Hepatocyte (in vitro differentiated cells): Measurements from ENCODE around the gene RNF13. TPM values are rescaled to one million over a fixed set of nuclear protein-coding genes. Genes with fewer than 3 reads are reported as not detected.
A peak's percentile ranks its signal among the peaks of the same experiment; 100 is the strongest.

Source experiments
- DNase-seq: peaks from one replicate; pipeline ENCODE4 v3.0.0-alpha.2; 2016; ENCODE audit warnings: low spot score
- H2AFZ ChIP-seq: fragments of 200-600 bp; sonication (generic); 2 replicates; pipeline ENCODE4 v1.6.0; 2016; ENCODE audit warnings: antibody characterized with exemption, mild to moderate bottlenecking
- H3K27ac ChIP-seq: fragments of 200-600 bp; sonication (generic); 2 replicates; pipeline ENCODE4 v1.5.1; 2016; ENCODE audit warnings: mild to moderate bottlenecking
- H3K27me3 ChIP-seq: fragments of 200-600 bp; sonication (generic); 2 replicates; pipeline ENCODE4 v1.6.1; 2016
- H3K36me3 ChIP-seq: fragments of 200-600 bp; sonication (generic); replicated peaks from 2 replicates; pipeline ENCODE4 v1.5.1; 2016; ENCODE audit warnings: low read depth; ENCODE audit not compliant: insufficient read depth
- H3K4me1 ChIP-seq: fragments of 200-600 bp; sonication (generic); 2 replicates; pipeline ENCODE4 v1.5.1; 2016; ENCODE audit warnings: mild to moderate bottlenecking, moderate library complexity; ENCODE audit not compliant: insufficient read depth
- H3K4me2 ChIP-seq: fragments of 200-600 bp; sonication (generic); 2 replicates; pipeline ENCODE4 v1.6.0; 2016
- H3K4me3 ChIP-seq: fragments of 200-600 bp; sonication (generic); 2 replicates; pipeline ENCODE4 v1.5.1; 2016; ENCODE audit warnings: mild to moderate bottlenecking
- H3K79me2 ChIP-seq: fragments of 200-600 bp; sonication (generic); 2 replicates; pipeline ENCODE4 v1.6.0; 2017; ENCODE audit warnings: mild to moderate bottlenecking
- H3K9me2 ChIP-seq: fragments of 200-600 bp; sonication (generic); replicated peaks from 2 replicates; pipeline ENCODE4 v1.6.0; 2017; ENCODE audit warnings: mild to moderate bottlenecking; ENCODE audit not compliant: insufficient read depth
- H3K9me3 ChIP-seq: fragments of 200-600 bp; sonication (generic); 2 replicates; pipeline ENCODE4 v1.5.1; 2016; ENCODE audit warnings: low read depth, mild to moderate bottlenecking
- H4K20me1 ChIP-seq: fragments of 200-600 bp; sonication (generic); 2 replicates; pipeline ENCODE4 v1.6.0; 2016; ENCODE audit warnings: mild to moderate bottlenecking; ENCODE audit not compliant: insufficient read depth, poor library complexity, severe bottlenecking
- EZH2 ChIP-seq: fragments of 200-600 bp; sonication (generic); IDR thresholded peaks from 2 replicates; pipeline ENCODE4 v1.6.1; 2016; ENCODE audit warnings: antibody characterized with exemption, mild to moderate bottlenecking, borderline replicate concordance
- EZH2phosphoT487 ChIP-seq: fragments of 200-600 bp; sonication (generic); IDR thresholded peaks from one replicate; pipeline ENCODE4 v1.6.1; 2018; ENCODE audit warnings: antibody characterized with exemption, mild to moderate bottlenecking, low read depth, moderate library complexity; ENCODE audit not compliant: unreplicated experiment, severe bottlenecking
- WGBS: methylation state at CpG from one replicate; pipeline ENCODE4 v1.1.6; 2016; ENCODE audit warnings: low lambda C conversion rate; ENCODE audit errors: missing lambda C conversion rate; 5-methylcytosine and 5-hydroxymethylcytosine counted together
- polyA plus RNA-seq: library from polyadenylated mRNA; unstranded; fragments of >200 nt; fragmentation: Nextera tagmentation; extraction: Ambion mirVana; gene quantifications from 2 replicates; pipeline ENCODE4 v1.2.1, GENCODE V29; 2016
- total RNA-seq: library from RNA; depleted of rRNA; stranded (reverse); fragments of >200 nt; gene quantifications from 2 replicates; pipeline ENCODE4 v1.2.3, GENCODE V29; 2014
- TF ChIP-seq, protein P1 (sequence below): fragments of 200-600 bp; sonication (generic); IDR thresholded peaks from 2 replicates; pipeline ENCODE4 v1.5.1; 2016; ENCODE audit warnings: antibody characterized with exemption, mild to moderate bottlenecking; ENCODE audit not compliant: poor library complexity

Gene RNF13
- total and polyA plus RNA-seq, 2 experiments from 2014 or later = 66.1 to 81.0 TPM

DNA sequence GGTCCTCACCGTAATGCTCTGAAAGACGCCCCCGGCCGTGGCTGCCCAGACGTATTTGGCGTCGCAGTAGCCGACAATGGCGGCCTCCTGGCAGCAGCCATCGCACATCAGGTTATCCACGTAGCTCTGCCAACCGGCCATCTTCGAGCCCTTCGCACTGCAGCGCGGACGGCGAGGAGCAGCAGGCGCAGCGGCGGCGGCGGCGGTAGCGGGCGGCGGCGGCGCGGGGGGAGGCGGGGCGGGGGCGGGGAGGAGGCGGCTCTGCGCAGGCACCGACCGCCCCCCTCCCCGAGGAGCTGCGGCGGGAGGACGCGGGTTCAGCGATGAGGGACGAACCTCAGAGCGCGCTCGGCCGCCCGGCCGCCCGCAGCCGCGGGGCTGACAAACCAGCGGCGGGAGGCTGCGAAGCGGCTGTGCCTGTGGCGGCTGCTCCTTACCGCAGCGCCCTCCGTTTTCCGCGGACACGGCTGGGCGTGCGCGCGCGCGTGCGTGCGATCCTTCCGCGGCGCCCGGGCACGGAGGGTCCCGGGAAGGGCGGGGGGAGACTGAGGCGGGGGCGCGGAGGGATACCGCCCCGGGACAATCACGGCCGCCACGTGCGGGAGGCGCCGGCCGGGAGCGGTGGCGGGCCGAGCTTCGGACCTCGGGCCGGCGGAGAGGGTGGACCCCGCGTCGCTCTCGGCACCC lies 157.8 kb downstream of the RNF13 start, which contains the start of gene PFN2:
PFN2 (minus strand) TSS at position 180 of the 687 bp plus-strand sequence; CDS start at position 141, 39 bp downstream.
- H4K20me1 ChIP-seq = peaks cover 30% of the 10 kb centered on the region
- no peaks in the 10 kb centered on the region for H3K27me3 ChIP-seq
- H3K9me3 ChIP-seq = peaks cover 5% of the 10 kb centered on the region
- peaks cover 64% of the 10 kb centered on the region for H3K79me2 ChIP-seq
- peak within 1 kb of the TSS; percentile 63 for H3K4me3 ChIP-seq
- peak within 1 kb of the TSS; percentile 99 for H3K27ac ChIP-seq
- WGBS = under 1% methylated on average over 22 of the region's 102 CpGs
- peak within 1 kb of the TSS; percentile 84 for H3K4me2 ChIP-seq
- H3K4me1 ChIP-seq = peaks cover 10% of the 10 kb centered on the region
- H3K9me2 ChIP-seq = no peaks in the 10 kb centered on the region
- no peaks in the 10 kb centered on the region for H3K36me3 ChIP-seq
- peak; percentile 87 for DNase-seq
- TF ChIP-seq, protein P1, sequence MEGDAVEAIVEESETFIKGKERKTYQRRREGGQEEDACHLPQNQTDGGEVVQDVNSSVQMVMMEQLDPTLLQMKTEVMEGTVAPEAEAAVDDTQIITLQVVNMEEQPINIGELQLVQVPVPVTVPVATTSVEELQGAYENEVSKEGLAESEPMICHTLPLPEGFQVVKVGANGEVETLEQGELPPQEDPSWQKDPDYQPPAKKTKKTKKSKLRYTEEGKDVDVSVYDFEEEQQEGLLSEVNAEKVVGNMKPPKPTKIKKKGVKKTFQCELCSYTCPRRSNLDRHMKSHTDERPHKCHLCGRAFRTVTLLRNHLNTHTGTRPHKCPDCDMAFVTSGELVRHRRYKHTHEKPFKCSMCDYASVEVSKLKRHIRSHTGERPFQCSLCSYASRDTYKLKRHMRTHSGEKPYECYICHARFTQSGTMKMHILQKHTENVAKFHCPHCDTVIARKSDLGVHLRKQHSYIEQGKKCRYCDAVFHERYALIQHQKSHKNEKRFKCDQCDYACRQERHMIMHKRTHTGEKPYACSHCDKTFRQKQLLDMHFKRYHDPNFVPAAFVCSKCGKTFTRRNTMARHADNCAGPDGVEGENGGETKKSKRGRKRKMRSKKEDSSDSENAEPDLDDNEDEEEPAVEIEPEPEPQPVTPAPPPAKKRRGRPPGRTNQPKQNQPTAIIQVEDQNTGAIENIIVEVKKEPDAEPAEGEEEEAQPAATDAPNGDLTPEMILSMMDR = no peak
- TF ChIP-seq EZH2phosphoT487 = no peak
- TF ChIP-seq EZH2 = no peak
- peak within 1 kb of the TSS; percentile 57 for H2AFZ ChIP-seq

DNA sequence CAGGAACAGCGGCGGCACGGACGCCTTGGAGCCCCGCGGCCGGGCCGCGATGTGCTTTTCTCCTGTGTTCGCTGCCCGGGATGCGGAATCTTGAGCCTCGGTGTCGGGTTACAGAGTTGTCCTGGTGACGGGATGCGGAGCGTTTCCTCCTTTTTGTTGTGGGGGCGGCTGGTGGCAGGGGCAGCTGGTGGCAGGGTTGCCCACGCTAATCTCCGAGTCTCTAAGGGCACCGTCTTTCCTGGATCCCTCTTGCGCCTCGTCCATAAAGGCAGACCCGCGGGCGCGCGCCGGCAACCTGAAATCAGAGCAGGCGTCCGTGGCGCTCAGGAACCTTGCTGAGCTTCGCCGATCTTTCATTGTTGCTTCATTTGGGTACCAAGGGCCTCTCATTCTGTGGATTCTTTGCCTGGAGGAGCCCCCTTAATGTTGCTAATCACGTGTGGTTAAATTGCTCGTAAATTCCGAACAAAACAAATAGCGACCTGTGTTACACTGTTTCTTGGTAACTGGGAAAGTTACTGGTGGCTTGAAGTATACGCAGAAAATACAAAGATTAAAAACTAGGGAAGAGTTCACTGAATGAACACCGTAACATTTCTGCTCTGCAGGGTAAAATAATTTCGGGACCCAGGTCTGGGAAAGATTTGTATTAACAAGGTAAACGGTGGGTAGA lies 158.5 kb downstream of the RNF13 start:
- Histone ChIP-seq H3K27ac (peak overlapping the region; percentile 99), H3K4me2 (peak overlapping the region; percentile 84), H3K4me1 (peaks cover 10% of the 10 kb centered on the region), H3K79me2 (peaks cover 57% of the 10 kb centered on the region), H3K9me3 (peaks cover 5% of the 10 kb centered on the region), H3K9me2 (no peaks in the 10 kb centered on the region), H4K20me1 (peaks cover 23% of the 10 kb centered on the region), H3K36me3 (no peaks in the 10 kb centered on the region), H2AFZ (peak overlapping the region; percentile 57), H3K27me3 (no peaks in the 10 kb centered on the region), H3K4me3 (peak overlapping the region; percentile 63)
- no peak for TF ChIP-seq EZH2
- TF ChIP-seq, protein P1 = no peak
- no peak for TF ChIP-seq EZH2phosphoT487
- under 1% methylated on average over 34 of the region's 42 CpGs for WGBS
- no peak for DNase-seq

DNA sequence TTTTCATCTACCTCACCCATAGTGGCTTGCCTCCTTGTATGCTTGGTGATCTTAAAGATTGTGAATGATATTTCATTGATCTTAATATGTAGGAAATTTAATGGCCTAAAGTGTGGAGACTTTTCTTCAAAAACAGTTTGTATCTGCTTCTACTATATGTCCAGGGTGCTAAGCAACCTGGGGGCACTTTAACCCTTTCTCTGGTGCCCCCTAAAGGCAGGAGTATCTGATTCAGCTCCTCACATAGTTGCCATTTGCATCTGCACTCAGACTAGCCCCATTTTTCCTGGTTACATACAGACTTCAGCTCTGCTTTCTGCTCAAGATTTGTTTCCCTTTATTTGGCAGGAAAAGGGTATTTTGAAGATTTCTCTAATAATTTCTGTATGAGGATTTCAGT lies 162.9 kb downstream of the RNF13 start:
- H3K4me2 ChIP-seq = no peak overlapping the region
- TF ChIP-seq, protein P1 = no peak
- TF ChIP-seq EZH2 (no peak), EZH2phosphoT487 (no peak)
- no peaks in the 10 kb centered on the region for H3K4me1 ChIP-seq

More for the DNA sequence above, 162.9 kb downstream of the RNF13 start:
- H3K9me2 ChIP-seq = no peaks in the 10 kb centered on the region
- H3K9me3 ChIP-seq = peaks cover 5% of the 10 kb centered on the region
- DNase-seq = no peak
- H3K79me2 ChIP-seq = peaks cover 27% of the 10 kb centered on the region
- no peak overlapping the region for H2AFZ ChIP-seq
- no peaks in the 10 kb centered on the region for H3K36me3 ChIP-seq
- H4K20me1 ChIP-seq = no peaks in the 10 kb centered on the region
- no peak overlapping the region for H3K27ac ChIP-seq
- H3K4me3 ChIP-seq = no peak overlapping the region
- H3K27me3 ChIP-seq = no peaks in the 10 kb centered on the region
